Measurements from ENCODE around the gene URM1.

Gene URM1

DNA sequence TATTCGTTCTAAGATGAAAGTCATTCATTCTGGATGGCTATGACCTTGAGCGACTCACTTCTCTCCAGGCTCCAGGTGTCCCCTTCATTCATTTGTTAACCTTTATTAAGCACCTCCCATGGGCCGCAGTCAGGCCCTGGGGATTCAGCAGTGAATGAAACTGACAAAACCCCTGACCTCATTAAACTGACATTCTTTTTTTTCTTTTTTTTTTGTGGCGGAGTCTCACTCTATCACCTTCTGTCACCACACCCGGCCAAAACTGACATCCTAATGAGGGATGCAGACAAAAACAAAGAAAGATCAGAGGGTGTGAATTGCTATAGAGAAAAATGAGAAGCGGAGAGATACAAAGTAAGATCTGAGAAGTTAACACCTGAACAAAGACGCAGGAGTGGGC, 68.1 kb downstream of the URM1 start:
- DNase-seq (ENCODE audit: low read depth) = no peak
- no peak overlapping the region for H3K4me3 ChIP-seq (ENCODE audit: control insufficient read depth, low read depth, low read length)
- TF ChIP-seq, protein P1, sequence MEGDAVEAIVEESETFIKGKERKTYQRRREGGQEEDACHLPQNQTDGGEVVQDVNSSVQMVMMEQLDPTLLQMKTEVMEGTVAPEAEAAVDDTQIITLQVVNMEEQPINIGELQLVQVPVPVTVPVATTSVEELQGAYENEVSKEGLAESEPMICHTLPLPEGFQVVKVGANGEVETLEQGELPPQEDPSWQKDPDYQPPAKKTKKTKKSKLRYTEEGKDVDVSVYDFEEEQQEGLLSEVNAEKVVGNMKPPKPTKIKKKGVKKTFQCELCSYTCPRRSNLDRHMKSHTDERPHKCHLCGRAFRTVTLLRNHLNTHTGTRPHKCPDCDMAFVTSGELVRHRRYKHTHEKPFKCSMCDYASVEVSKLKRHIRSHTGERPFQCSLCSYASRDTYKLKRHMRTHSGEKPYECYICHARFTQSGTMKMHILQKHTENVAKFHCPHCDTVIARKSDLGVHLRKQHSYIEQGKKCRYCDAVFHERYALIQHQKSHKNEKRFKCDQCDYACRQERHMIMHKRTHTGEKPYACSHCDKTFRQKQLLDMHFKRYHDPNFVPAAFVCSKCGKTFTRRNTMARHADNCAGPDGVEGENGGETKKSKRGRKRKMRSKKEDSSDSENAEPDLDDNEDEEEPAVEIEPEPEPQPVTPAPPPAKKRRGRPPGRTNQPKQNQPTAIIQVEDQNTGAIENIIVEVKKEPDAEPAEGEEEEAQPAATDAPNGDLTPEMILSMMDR (conservative IDR thresholded peaks at IDR 0.05; ENCODE audit: control insufficient read depth, insufficient read depth, low read depth, low read length) = no peak
